Fibroblast of peridontal ligament (primary cell): ENCODE results near the gene STIMATE.

Experiments used
- DNase-seq: peaks from one replicate; pipeline ENCODE4 v3.0.0-alpha.2; 2010; ENCODE audit errors: extremely low read depth

The STIMATE gene

GRCh38 chr3:52791928-52792327, 105.4 kb downstream of the STIMATE start:
- DNase-seq = no peak

DNA sequence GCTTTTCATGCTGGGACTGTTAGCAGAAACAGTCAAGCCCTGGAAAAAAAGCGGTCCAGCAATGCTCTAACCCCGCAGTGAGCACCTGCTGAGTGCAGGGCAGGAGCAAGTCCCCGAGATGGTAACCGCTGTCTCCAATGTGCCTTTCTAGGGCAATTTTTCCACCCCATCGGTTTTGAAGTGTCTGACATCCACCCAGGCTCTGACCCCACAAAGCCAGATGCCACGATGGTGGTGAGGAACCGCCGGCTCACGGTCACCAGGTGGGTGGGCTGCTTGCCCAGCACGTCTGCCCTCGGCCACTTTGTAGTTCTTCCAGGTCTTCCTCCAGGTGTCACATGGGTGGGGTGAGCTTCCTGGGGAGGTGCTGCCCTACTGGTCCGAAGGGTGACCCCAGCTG, 106.0 kb downstream of the STIMATE start:
- no peak for DNase-seq

DNA sequence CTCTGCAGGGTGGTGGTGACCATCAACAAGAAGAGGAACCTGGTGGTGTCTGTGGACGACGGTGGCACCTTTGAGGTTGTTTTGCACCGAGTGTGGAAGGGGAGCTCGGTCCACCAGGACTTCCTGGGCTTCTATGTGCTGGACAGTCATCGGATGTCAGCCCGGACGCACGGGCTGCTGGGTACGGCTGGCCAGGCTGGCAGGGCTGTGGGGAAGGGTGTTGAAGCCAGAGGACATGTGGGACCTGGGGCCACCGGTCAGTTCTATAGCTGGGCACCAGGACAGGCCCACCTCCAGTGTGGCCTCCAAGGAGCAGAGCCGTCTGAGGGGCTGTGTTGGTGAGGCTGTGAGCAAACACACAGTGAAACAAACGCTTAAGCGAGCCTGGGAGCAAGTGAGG, 106.6 kb downstream of the STIMATE start:
- DNase-seq = no peak

DNA sequence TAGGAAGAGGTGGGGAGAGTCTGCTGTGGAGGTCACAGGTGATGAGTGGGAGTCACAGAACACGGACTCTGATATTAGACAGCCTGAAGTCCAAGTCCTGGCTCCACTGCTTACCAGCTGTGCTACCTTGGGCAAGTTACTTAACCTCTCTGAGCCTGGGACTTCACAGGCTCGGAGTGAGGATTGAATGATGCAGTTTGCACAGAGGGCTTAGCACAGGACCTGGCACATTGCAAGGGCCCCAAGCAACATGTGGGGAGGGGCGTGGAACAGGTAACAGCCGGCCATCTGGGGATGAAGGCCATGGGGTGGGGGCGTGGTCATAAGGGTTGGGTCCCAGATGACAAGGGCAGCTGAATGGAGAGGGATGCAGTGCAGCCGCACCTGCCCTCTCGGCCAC, 107.0 kb downstream of the STIMATE start:
- DNase-seq = no peak

GRCh38 chr3:52789746-52790040, 107.7 kb downstream of the STIMATE start:
- no peak for DNase-seq

DNA sequence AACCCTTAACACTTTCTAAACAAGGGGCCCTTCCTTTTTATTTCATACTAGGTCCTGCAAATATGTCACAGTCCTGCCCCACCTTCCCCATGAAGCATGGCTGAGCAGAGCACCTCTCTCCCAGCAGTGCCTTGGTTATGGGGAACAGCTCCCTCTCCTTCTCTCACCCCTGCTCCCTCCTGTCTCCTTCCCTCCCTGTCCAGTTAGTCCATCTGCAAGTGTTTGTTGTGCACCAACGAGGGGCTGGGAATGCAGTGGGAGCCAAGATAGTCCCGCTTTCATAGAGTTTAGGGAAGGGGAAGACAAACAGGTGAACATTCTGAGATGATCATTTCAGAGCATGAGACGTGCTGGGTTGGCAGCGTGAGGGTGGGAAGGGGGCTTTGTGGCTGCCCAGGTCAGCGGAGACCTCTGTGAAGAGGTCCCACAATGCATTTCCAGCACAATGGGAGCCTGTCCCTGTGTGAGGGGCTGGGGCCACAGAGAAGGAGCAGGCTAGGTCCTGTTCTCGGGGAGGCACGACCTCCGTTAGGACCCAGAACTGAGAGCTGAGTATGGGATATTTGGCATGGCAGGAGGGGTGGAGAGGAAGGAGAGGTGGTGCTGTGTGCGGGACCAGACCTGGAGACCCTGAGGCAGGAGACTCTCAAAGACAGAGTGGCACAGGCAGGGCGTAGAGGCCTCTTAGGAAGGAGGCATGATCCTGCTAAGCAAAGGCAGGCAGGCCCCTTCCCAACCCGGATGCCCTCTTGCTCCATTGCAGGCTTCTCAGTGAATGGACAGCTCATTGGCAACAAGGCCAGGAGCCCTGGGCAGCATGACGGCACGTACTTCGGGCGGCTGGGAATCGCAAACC, 108.2 kb downstream of the STIMATE start:
- DNase-seq = no peak

DNA sequence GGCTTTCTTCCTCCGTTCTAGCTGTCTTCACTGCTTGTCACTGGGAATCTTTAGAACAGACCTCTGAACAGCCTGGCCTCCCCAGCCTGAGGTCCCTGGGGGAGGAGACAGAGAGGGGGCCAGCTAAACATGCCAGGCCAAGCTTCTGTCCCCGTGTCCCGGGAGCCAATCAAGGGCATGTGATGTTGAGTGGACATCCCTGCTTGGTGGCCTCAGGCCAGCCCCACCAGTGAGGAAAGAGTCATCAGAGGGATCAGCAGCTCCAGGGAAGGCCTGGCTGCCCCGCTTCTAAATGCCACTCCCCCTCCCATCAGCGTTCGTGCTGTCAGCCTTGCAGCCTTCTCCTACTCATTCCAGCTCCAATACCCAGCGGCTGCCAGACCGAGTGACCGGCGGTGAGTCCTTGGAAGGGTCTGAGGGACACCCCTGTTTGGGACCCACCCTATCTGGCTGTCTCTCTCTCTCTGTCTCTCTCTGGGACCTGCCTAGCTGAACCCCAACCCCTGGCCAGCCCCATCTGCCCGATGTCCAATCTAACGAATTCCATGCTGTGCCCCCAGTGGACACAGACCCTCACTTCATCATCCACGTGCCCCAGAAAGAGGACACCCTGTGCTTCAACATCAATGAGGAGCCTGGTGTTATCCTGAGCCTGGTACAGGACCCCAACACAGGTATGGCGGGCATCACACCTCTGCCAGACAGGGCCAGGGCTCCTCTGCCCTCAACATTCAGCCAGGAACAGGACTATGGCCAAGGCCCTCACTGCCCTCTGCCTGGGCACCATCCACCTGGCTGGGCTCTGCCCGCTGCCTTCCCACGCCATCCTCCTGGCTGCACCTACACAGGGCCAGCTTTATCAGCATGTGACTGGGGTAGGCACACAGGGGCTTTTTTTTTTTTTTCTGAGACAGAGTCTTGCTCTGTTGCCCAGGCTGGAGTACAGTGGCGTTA, 109.4 kb downstream of the STIMATE start:
- DNase-seq = no peak

- DNase-seq = no peak
These were observed 110.1 kb downstream of the STIMATE start for GRCh38 chr3:52787246-52787645.
